DND-41 (cell line): Measurements from ENCODE around the gene HDAC8.
"Not testable (repeated sequence)": the region's sequence is repeated elsewhere in the genome, so short reads cannot be mapped to it uniquely, and the experiment has no call there.

Source experiments
- ATAC-seq: fragments of 200-7000 bp; cut with Tn5 transposase; 3 replicates; pipeline ENCODE4 v1.9.1; 2021; ENCODE audit warnings: low read depth; ENCODE audit not compliant: insufficient read depth
- DNase-seq: peaks from one replicate; pipeline ENCODE4 v3.0.0-alpha.2; 2020
- H2AFZ ChIP-seq: 2 replicates; pipeline ENCODE4 v1.6.0; 2012; ENCODE audit warnings: low read depth, low read length
- H3K27ac ChIP-seq: 2 replicates; pipeline ENCODE4 v1.5.1; 2012; ENCODE audit warnings: low read length, inconsistent platforms
- H3K27me3 ChIP-seq: fragments of 200-600 bp; sonication (generic); 2 replicates; pipeline ENCODE4 v1.6.0; 2012; ENCODE audit warnings: low read length, mild to moderate bottlenecking, inconsistent platforms; ENCODE audit not compliant: insufficient read depth, poor library complexity
- H3K36me3 ChIP-seq: 2 replicates; pipeline ENCODE4 v1.5.1; 2012; ENCODE audit warnings: low read length, inconsistent platforms; ENCODE audit not compliant: insufficient read depth
- H3K4me1 ChIP-seq: 2 replicates; pipeline ENCODE4 v1.5.1; 2012; ENCODE audit warnings: mild to moderate bottlenecking, low read length; ENCODE audit not compliant: insufficient read depth
- H3K4me2 ChIP-seq: 2 replicates; pipeline ENCODE4 v1.6.0; 2012; ENCODE audit warnings: mild to moderate bottlenecking, moderate library complexity, low read length, inconsistent platforms; ENCODE audit not compliant: insufficient read depth
- H3K4me3 ChIP-seq, 2 experiments: fragments of 200-600 bp in 1 of 2; shearing (Covaris generic) in 1 of 2; 2 replicates each; pipeline ENCODE4 v1.5.1; 2012 to 2016; ENCODE audit warnings: inconsistent platforms in 2 of 2, low read length in 2 of 2, mild to moderate bottlenecking in 2 of 2, low read depth in 1 of 2, moderate library complexity in 1 of 2
- H3K79me2 ChIP-seq: 2 replicates; pipeline ENCODE4 v1.6.0; 2012; ENCODE audit warnings: low read length, inconsistent platforms; ENCODE audit not compliant: insufficient read depth
- H3K9ac ChIP-seq: 2 replicates; pipeline ENCODE4 v1.6.0; 2012; ENCODE audit warnings: low read depth, mild to moderate bottlenecking, inconsistent platforms, low read length, moderate library complexity
- H3K9me3 ChIP-seq: 2 replicates; pipeline ENCODE4 v1.5.1; 2012; ENCODE audit warnings: low read length, moderate library complexity, mild to moderate bottlenecking, inconsistent platforms; ENCODE audit not compliant: insufficient read depth, severe bottlenecking
- H4K20me1 ChIP-seq: 2 replicates; pipeline ENCODE4 v1.6.0; 2012; ENCODE audit warnings: low read length; ENCODE audit not compliant: insufficient read depth
- CTCF ChIP-seq: IDR thresholded peaks from 2 replicates; pipeline ENCODE4 v1.5.1; 2012; ENCODE audit warnings: borderline replicate concordance, low read length, moderate library complexity, mild to moderate bottlenecking; ENCODE audit not compliant: poor library complexity, severe bottlenecking; ENCODE audit errors: extremely low read depth
- EZH2 ChIP-seq: IDR thresholded peaks from 3 replicates; pipeline ENCODE4 v1.6.1; 2012; ENCODE audit warnings: borderline replicate concordance, low read depth, mild to moderate bottlenecking, moderate library complexity, low read length, inconsistent platforms; ENCODE audit not compliant: severe bottlenecking

Gene HDAC8

GRCh38 chrX:72620550-72621145 lies 48.0 kb upstream of the HDAC8 start:
- H3K4me2 ChIP-seq: no peak overlapping the region
- H4K20me1 ChIP-seq: no peaks in the 10 kb centered on the region
- H3K4me1 ChIP-seq: no peaks in the 10 kb centered on the region
- TF ChIP-seq EZH2: no peak
- H3K9me3 ChIP-seq: no peaks in the 10 kb centered on the region
- DNase-seq (no peak), ATAC-seq (no peak)
- no peaks in the 10 kb centered on the region for H3K79me2 ChIP-seq
- no peaks in the 10 kb centered on the region for H3K27me3 ChIP-seq
- H2AFZ ChIP-seq: no peak overlapping the region
- no peak overlapping the region for H3K27ac ChIP-seq
- H3K9ac ChIP-seq: no peak overlapping the region
- no peaks in the 10 kb centered on the region for H3K36me3 ChIP-seq
- no peak overlapping the region for H3K4me3 ChIP-seq

DNA sequence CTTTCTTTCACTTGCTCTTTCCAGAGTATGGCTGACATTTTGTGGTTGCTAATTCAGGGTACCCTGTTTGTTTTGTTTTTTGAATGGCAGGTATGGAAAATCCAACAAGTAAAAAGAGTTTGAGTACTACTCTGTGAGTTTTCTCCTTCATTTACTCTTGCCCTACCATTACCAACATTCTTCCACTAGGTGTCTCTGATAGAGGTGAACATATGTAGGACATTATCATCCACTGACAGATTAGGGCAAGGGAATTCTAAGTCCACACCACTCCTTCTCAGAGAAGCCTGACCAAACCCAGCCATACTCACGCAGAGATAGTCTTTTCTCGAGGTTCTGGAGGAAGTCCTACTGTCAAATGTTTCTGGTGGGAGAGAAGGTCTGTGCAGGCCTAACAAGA lies 36.7 kb upstream of the HDAC8 start:
- H3K79me2 ChIP-seq: no peaks in the 10 kb centered on the region
- H3K36me3 ChIP-seq: no peaks in the 10 kb centered on the region
- H4K20me1 ChIP-seq: no peaks in the 10 kb centered on the region
- ATAC-seq (no peak), DNase-seq (no peak)
- no peak overlapping the region for H3K4me2 ChIP-seq
- no peak overlapping the region for H3K27ac ChIP-seq
- H3K4me1 ChIP-seq: no peaks in the 10 kb centered on the region
- H3K9me3 ChIP-seq: no peaks in the 10 kb centered on the region
- no peak for TF ChIP-seq CTCF
- TF ChIP-seq EZH2: no peak
- no peaks in the 10 kb centered on the region for H3K27me3 ChIP-seq
- H3K4me3 ChIP-seq: no peak overlapping the region
- H2AFZ ChIP-seq: no peak overlapping the region
- no peak overlapping the region for H3K9ac ChIP-seq

DNA sequence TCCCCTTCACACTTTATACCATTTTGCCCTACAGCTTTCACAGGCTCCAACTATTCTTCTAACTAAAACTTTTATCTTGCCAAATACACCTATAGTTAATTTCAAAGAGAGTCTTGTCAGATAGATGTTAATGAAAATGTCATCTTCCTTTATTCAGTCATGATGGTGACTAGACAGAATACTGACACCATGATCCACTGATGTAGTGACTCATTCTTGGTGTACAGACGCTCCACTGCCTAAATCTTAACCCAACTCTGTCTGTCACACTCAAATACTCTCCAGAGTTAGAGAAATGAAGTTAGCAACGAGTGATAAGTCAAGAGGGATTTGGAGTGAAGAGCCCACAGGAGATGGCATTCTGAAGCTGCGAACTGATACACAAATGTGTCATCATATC lies 32.1 kb upstream of the HDAC8 start:
- Histone ChIP-seq H3K79me2 (no peaks in the 10 kb centered on the region), H3K4me2 (no peak overlapping the region), H3K9me3 (no peaks in the 10 kb centered on the region), H3K27me3 (no peaks in the 10 kb centered on the region), H3K9ac (no peak overlapping the region), H3K4me1 (no peaks in the 10 kb centered on the region), H3K4me3 (no peak overlapping the region), H3K36me3 (no peaks in the 10 kb centered on the region), H2AFZ (no peak overlapping the region), H3K27ac (no peak overlapping the region), H4K20me1 (no peaks in the 10 kb centered on the region)
- ATAC-seq (no peak), DNase-seq (no peak)
- TF ChIP-seq EZH2: no peak
- no peak for TF ChIP-seq CTCF

DNA sequence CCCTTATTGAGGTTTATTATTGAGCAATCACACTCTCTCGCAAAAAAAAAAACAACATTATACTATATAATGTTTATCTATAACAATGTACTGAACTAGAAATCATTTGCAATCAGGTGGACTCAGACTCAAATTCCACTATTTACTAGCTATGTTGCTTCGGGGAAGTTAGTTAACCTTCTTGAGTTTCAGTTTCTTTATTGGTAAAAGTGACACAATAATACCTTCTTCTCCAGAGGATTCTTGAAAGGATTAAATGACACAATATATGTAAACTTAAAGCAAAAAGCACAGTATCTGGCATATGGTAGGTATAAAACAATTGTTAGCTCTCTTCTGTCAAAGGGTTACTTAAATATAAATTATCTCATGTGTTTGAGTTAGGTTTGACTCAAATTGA lies 31.5 kb upstream of the HDAC8 start:
- ATAC-seq: no peak
- no peak overlapping the region for H3K4me3 ChIP-seq
- no peak overlapping the region for H3K4me2 ChIP-seq
- no peaks in the 10 kb centered on the region for H3K9me3 ChIP-seq
- H3K36me3 ChIP-seq: no peaks in the 10 kb centered on the region
- no peaks in the 10 kb centered on the region for H4K20me1 ChIP-seq
- H2AFZ ChIP-seq: no peak overlapping the region
- no peak overlapping the region for H3K9ac ChIP-seq
- no peaks in the 10 kb centered on the region for H3K79me2 ChIP-seq
- no peak for DNase-seq
- no peak overlapping the region for H3K27ac ChIP-seq
- TF ChIP-seq CTCF (no peak), EZH2 (no peak)
- no peaks in the 10 kb centered on the region for H3K4me1 ChIP-seq
- H3K27me3 ChIP-seq: no peaks in the 10 kb centered on the region

DNA sequence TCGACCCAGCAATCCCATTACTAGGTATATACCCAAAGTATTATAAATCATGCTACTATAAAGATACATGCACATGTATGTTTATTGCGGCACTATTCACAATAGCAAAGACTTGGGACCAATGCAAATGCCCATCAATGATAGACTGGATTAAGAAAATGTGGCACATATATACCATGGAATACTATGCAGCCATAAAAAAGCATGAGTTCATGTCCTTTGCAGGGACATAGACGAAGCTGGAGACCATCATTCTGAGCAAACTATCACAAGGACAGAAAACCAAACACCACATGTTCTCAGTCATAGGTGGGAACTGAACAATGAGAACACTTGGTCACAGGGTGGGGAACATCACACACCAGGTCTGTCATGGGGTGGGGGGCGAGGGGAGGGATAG lies 18.4 kb upstream of the HDAC8 start:
- not testable (repeated sequence) for H3K27me3 ChIP-seq, H3K79me2 ChIP-seq, H4K20me1 ChIP-seq, H3K4me3 ChIP-seq, H2AFZ ChIP-seq, DNase-seq, ATAC-seq, H3K9me3 ChIP-seq, H3K4me1 ChIP-seq, H3K36me3 ChIP-seq, H3K9ac ChIP-seq, H3K27ac ChIP-seq, H3K4me2 ChIP-seq
